Right lobe of liver (tissue), 4 donors: ENCODE measurements around the gene MED15.
"Not testable (repeated sequence)": the region's sequence is repeated elsewhere in the genome, so short reads cannot be mapped to it uniquely, and the experiment has no call there.

Experiments used
- CTCF ChIP-seq, 4 donors: fragments of 200-600 bp in 3 of 4; fragments of 450-650 bp in 1 of 4; IDR thresholded peaks; one replicate each; pipeline versions ENCODE4 v1.5.1 to v1.8.0; 2016 to 2022; ENCODE audit warnings: antibody characterized with exemption in 4 of 4, mild to moderate bottlenecking in 2 of 4
- POLR2A ChIP-seq: fragments of 450-650 bp; IDR thresholded peaks from one replicate; pipeline ENCODE4 v1.6.1; 2017; ENCODE audit warnings: antibody characterized with exemption, mild to moderate bottlenecking
- donor health status: DM: no; HTN: no; CAD: no.
- donor health status: DM: no; HTN: no; CAD: no.
- donor health status: DM: no; HTN: yes; CAD: no.

GRCh38 chr22:20504293-20504922 lies 3.0 kb upstream of the MED15 start:
- not testable (repeated sequence) for TF ChIP-seq CTCF (IDR thresholded peaks at IDR 0.05); POLR2A
